Rectal smooth muscle tissue (tissue), 1 donor: ENCODE results near the gene FARSA.
"Not testable (repeated sequence)": the region's sequence is repeated elsewhere in the genome, so short reads cannot be mapped to it uniquely, and the experiment has no call there.

ENCODE experiments used
- H3K27ac ChIP-seq: one replicate; pipeline ENCODE4 v1.7.0; 2013; ENCODE audit warnings: low read depth, low read length, inconsistent platforms
- H3K27me3 ChIP-seq: one replicate; pipeline ENCODE4 v1.7.0; 2013; ENCODE audit warnings: low read length; ENCODE audit not compliant: control insufficient read depth, insufficient read depth
- H3K36me3 ChIP-seq: one replicate; pipeline ENCODE4 v1.7.0; 2013; ENCODE audit warnings: low read length; ENCODE audit not compliant: control insufficient read depth, insufficient read depth
- H3K4me1 ChIP-seq: one replicate; pipeline ENCODE4 v1.7.0; 2013; ENCODE audit warnings: low read length; ENCODE audit not compliant: control insufficient read depth, insufficient read depth
- H3K4me3 ChIP-seq: one replicate; pipeline ENCODE4 v1.7.0; 2013; ENCODE audit warnings: low read length
- H3K9ac ChIP-seq: one replicate; pipeline ENCODE4 v1.7.0; 2013; ENCODE audit warnings: low read length

FARSA gene

DNA sequence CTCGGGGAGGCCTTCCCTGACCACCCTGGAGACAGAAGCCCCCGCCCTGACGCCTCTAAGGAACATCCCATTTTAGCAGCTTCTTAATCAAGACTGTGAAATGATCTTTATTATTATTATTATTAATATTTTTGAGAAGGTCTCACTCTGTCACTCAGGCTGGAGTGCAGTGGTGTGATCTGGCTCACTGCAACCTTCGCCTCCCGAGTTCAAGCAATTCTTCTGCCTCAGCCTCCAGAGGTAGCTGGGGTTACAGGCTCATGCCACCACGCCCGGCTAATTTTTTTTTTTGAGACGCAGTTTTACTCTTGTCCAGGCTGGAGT lies 32.3 kb upstream of the FARSA start:
- Histone ChIP-seq H3K4me3 (peak overlapping the region; percentile 80), H3K36me3 (no peaks in the 10 kb centered on the region), H3K9ac (no peak overlapping the region), H3K4me1 (peaks cover 3% of the 10 kb centered on the region), H3K27me3 (no peaks in the 10 kb centered on the region), H3K27ac (peak overlapping the region; percentile 70)

DNA sequence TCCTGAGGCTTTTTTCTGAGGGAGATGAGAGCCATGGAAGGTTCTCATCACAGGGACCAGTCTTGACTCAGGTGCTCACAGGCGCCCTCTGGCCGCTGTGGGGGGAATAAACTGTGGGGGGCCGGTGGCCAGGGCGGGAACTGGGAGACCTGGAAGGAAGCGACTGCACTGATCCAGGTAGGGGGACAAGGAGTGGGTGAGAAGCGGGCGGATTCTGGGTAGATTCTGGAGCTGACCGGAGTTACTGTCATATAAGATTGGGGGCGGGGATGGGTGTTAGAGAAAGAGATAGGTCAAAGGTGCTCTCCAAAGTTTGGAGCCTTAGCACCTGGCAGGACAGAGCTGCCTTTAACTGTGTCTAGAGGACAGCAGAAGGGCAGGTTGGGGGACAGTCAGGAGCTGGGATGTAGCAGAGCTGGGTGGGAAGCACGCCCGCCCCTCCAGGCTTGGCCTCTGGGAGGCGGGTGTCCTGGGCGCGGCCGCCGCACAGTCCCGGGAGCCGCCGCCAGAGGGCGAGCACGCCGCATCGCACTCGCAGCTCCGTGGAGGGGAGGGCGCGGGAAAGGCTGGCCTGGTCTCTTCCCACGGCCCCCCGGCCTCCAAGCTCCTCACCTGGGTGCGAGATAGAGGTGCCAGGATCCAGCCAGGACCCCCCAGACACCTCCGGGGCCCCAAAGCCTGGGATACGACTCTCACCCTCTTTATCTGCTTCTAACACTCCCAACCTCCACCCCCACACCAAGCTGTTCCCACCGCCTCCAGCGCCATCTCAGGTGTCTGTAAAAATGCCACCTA lies 31.7 kb upstream of the FARSA start:
- Histone ChIP-seq H3K4me3 (peak overlapping the region; percentile 80), H3K27me3 (no peaks in the 10 kb centered on the region), H3K4me1 (peaks cover 3% of the 10 kb centered on the region), H3K27ac (peak overlapping the region; percentile 70), H3K36me3 (no peaks in the 10 kb centered on the region), H3K9ac (no peak overlapping the region)

DNA sequence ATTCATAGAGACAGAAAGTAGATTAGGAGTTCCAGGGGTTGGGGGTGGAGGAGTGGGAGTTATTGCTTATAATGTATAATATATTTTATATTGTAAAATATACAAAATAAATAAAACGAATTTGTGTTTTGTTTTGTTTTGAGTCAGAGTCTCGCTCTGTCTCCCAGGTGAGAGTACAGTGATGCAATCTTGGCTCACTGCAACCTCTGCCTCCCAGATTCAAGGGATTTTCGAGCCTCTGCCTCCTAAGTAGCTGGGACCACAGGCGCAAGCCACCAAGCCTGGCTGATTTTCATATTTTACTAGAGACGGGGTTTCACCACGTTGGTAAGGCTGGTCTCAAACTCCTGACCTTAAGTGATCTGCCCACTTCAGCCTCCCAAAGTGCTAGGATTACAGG lies 26.0 kb upstream of the FARSA start:
- Histone ChIP-seq H3K27me3 (no peaks in the 10 kb centered on the region), H3K36me3 (no peaks in the 10 kb centered on the region), H3K27ac (no peak overlapping the region), H3K9ac (no peak overlapping the region), H3K4me1 (no peaks in the 10 kb centered on the region), H3K4me3 (no peak overlapping the region)

GRCh38 chr19:12957389-12957952 lies 24.0 kb upstream of the FARSA start:
- peak overlapping the region; percentile 89 for H3K27ac ChIP-seq
- not testable (repeated sequence) for H3K36me3 ChIP-seq, H3K27me3 ChIP-seq, H3K4me1 ChIP-seq
- H3K4me3 ChIP-seq = peak overlapping the region; percentile 70
- H3K9ac ChIP-seq = peak overlapping the region; percentile 2

DNA sequence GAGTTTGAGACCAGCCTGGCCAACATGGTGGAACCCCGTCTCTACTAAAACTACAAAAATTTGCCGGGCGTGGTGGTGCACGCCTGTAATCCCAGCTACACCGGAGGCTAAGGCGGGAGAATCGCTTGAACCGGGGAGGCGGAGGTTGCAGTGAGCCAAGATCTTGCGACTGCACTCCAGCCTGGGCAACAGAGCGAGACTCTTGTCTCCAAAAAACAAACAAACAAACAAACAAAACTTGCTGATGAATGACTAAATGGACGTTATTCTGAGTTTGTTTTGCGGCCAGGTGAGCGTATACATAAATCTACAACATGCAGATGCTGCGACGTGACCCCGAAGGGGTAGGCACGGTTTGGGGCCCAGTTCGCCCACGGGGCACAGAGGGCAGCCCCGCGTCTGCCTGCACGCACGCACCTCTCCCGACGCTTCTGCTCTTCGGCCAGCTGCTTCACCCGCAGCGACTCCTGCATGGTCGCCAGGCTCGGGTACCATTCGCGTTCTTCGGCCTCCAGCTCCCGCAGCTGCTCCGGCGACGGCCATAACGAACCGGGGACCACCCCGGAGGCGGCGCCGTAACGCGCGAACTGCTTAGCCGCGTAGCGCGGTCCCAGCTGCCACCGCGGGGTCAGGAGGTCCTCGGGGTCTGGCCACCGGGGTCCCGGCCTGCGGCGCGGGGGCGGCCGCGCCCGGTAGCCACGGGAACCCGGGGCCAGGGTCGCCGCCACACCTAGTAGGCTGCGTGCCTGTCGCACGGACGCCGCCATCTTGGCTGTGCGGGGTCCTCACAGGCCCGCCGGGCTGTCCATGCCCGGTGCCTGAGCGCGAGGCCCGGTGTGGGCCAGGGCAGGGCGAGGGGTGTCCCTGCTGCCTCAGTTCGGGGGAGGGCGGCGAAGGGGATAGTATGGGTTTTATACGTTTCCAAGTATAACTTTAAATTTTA lies 23.2 kb upstream of the FARSA start, which contains the start of gene GADD45GIP1:
TSS of gene GADD45GIP1 (minus strand) at position 778 of the 943 bp plus-strand sequence. CDS start at position 767, 11 bp downstream.
- Histone ChIP-seq H3K4me1 (no peaks in the 10 kb centered on the region), H3K27me3 (no peaks in the 10 kb centered on the region), H3K9ac (peak within 1 kb of the TSS; percentile 2), H3K36me3 (peaks cover 6% of the 10 kb centered on the region), H3K27ac (peak within 1 kb of the TSS; percentile 89), H3K4me3 (peak within 1 kb of the TSS; percentile 70)

DNA sequence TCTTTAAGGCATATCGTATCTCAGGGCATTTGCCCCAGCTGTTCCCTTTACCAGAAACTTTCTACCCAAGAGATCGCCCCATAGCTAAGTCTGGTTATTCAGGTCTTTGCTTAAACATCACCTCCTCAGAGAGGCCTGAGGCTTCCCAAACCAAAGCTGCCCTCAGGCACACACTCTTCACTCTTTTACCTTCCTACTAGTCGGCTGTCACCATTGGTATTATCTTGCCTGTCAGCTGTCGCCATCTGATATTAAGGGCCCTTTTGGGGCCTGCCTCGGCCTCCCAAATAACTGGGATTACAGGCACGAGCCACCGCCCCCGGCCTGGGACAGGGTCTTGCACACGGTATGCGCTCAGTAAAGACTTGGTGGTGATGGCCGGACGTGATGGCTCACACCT lies 22.5 kb upstream of the FARSA start:
- Histone ChIP-seq H3K4me3 (peak overlapping the region; percentile 70), H3K27ac (no peak overlapping the region), H3K9ac (no peak overlapping the region), H3K4me1 (no peaks in the 10 kb centered on the region), H3K27me3 (no peaks in the 10 kb centered on the region), H3K36me3 (peaks cover 8% of the 10 kb centered on the region)

- not testable (repeated sequence) for H3K27ac ChIP-seq, H3K36me3 ChIP-seq, H3K4me1 ChIP-seq, H3K9ac ChIP-seq, H3K27me3 ChIP-seq, H3K4me3 ChIP-seq
Measured at GRCh38 chr19:12955575-12955974, 22.1 kb upstream of the FARSA start.

- no peak overlapping the region for H3K4me3 ChIP-seq
- no peaks in the 10 kb centered on the region for H3K4me1 ChIP-seq
- H3K27ac ChIP-seq = no peak overlapping the region
- no peaks in the 10 kb centered on the region for H3K27me3 ChIP-seq
- H3K36me3 ChIP-seq = peaks cover 13% of the 10 kb centered on the region
- H3K9ac ChIP-seq = no peak overlapping the region
Measured at GRCh38 chr19:12954612-12954962, 21.1 kb upstream of the FARSA start.

- Histone ChIP-seq H3K4me3 (no peak overlapping the region), H3K36me3 (peaks cover 18% of the 10 kb centered on the region), H3K9ac (no peak overlapping the region), H3K27ac (no peak overlapping the region), H3K4me1 (no peaks in the 10 kb centered on the region), H3K27me3 (no peaks in the 10 kb centered on the region)
Measured at GRCh38 chr19:12953799-12954611, 20.5 kb upstream of the FARSA start.

- no peak overlapping the region for H3K9ac ChIP-seq
- no peak overlapping the region for H3K27ac ChIP-seq
- no peak overlapping the region for H3K4me3 ChIP-seq
- H3K36me3 ChIP-seq = peaks cover 25% of the 10 kb centered on the region
- H3K27me3 ChIP-seq = no peaks in the 10 kb centered on the region
- H3K4me1 ChIP-seq = no peaks in the 10 kb centered on the region
Measured at GRCh38 chr19:12953138-12953798, 19.8 kb upstream of the FARSA start.

GRCh38 chr19:12952488-12953137 lies 19.1 kb upstream of the FARSA start:
- Histone ChIP-seq H3K36me3 (peaks cover 30% of the 10 kb centered on the region), H3K4me1 (no peaks in the 10 kb centered on the region), H3K4me3 (no peak overlapping the region), H3K27me3 (no peaks in the 10 kb centered on the region), H3K9ac (no peak overlapping the region), H3K27ac (no peak overlapping the region)
